Smooth muscle cell (in vitro differentiated cells): ENCODE measurements around the gene SSX3. TPM values are rescaled to one million over a fixed set of nuclear protein-coding genes. Genes with fewer than 3 reads are reported as not detected.
"Not testable (repeated sequence)": the region's sequence is repeated elsewhere in the genome, so short reads cannot be mapped to it uniquely, and the experiment has no call there.

ENCODE experiments used
- DNase-seq: peaks from one replicate; lab custom pipeline; 2025; ENCODE audit not compliant: unreplicated experiment; lab: John Stamatoyannopoulos, UW
- H2AFZ ChIP-seq: fragments of 200-600 bp; sonication (generic); 2 replicates; pipeline ENCODE4 v1.6.0; 2016; ENCODE audit warnings: antibody characterized with exemption, low read depth, mild to moderate bottlenecking
- H3F3A ChIP-seq: fragments of 200-600 bp; sonication (generic); 2 replicates; pipeline ENCODE4 v1.6.0; 2017; ENCODE audit warnings: antibody characterized with exemption, low read depth
- H3K27ac ChIP-seq: fragments of 200-600 bp; sonication (generic); 2 replicates; pipeline ENCODE4 v1.5.1; 2016; ENCODE audit warnings: low read depth, mild to moderate bottlenecking
- H3K27me3 ChIP-seq: fragments of 200-600 bp; sonication (generic); 2 replicates; pipeline ENCODE4 v1.6.1; 2016; ENCODE audit warnings: low read depth, mild to moderate bottlenecking
- H3K36me3 ChIP-seq: fragments of 200-600 bp; sonication (generic); 2 replicates; pipeline ENCODE4 v1.5.1; 2016; ENCODE audit warnings: low read depth
- H3K4me1 ChIP-seq: fragments of 200-600 bp; sonication (generic); 2 replicates; pipeline ENCODE4 v1.5.1; 2016; ENCODE audit warnings: low read depth
- H3K4me2 ChIP-seq: fragments of 200-600 bp; sonication (generic); 2 replicates; pipeline ENCODE4 v1.6.0; 2016; ENCODE audit warnings: mild to moderate bottlenecking
- H3K4me3 ChIP-seq: fragments of 200-600 bp; sonication (generic); 2 replicates; pipeline ENCODE4 v1.5.1; 2016; ENCODE audit warnings: mild to moderate bottlenecking
- H3K79me2 ChIP-seq: fragments of 200-600 bp; sonication (generic); 2 replicates; pipeline ENCODE4 v1.6.0; 2016; ENCODE audit warnings: low read depth, mild to moderate bottlenecking
- H3K9ac ChIP-seq: fragments of 200-600 bp; sonication (generic); 2 replicates; pipeline ENCODE4 v1.6.0; 2016; ENCODE audit warnings: low read depth
- H3K9me3 ChIP-seq: fragments of 200-600 bp; sonication (generic); replicated peaks from 2 replicates; pipeline ENCODE4 v1.5.1; 2016; ENCODE audit warnings: low read depth
- H4K20me1 ChIP-seq: fragments of 200-600 bp; sonication (generic); 2 replicates; pipeline ENCODE4 v1.6.0; 2016; ENCODE audit warnings: low read depth
- WGBS: methylation state at CpG from one replicate; pipeline ENCODE4 v1.1.7; 2016; ENCODE audit warnings: low lambda C conversion rate; 5-methylcytosine and 5-hydroxymethylcytosine counted together
- polyA plus RNA-seq: library from polyadenylated mRNA; unstranded; fragments of >200 nt; fragmentation: Nextera tagmentation; extraction: Ambion mirVana; gene quantifications from 2 replicates; pipeline ENCODE4 v1.2.1, GENCODE V29; 2016
- total RNA-seq: library from RNA; depleted of rRNA; stranded (reverse); fragments of >200 nt; gene quantifications from 2 replicates; pipeline ENCODE4 v1.2.3, GENCODE V29; 2014

Gene SSX3
- total RNA-seq (not detected in 2 replicates), polyA plus RNA-seq (not detected in 2 replicates)

- H3K27ac ChIP-seq, H3K4me2 ChIP-seq, H2AFZ ChIP-seq, H3F3A ChIP-seq, H4K20me1 ChIP-seq, H3K79me2 ChIP-seq, H3K4me3 ChIP-seq, H3K9me3 ChIP-seq, DNase-seq, H3K9ac ChIP-seq, H3K27me3 ChIP-seq, H3K4me1 ChIP-seq, H3K36me3 ChIP-seq: not testable (repeated sequence)
- 86% methylated on average over 19 of the region's 19 CpGs for WGBS
Observed at GRCh38 chrX:48356315-48357094, at the start of gene SSX3. Gene SSX3, minus strand, starts transcription at chrX:48356703. Its CDS starts 1,454 bp downstream, at chrX:48355249.

DNA sequence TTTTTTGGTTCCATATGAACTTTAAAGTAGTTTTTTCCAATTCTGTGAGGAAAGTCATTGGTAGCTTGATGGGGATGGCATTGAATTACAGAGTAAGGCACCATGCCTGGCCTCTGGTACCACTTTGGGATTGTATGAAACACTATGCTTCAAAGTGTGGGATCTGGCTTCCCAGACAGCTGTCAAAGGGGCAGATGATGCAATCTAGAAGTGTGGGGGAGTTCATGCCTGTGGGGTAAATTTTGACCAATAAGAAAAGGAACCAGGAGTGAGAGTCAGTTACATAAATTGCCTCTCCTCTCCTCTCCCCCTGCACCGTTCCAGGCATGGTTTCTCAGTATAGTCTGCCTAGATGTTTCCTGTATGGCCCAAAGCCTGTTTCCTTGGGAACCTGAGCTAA, 41.3 kb upstream of the SSX3 start:
- not testable (repeated sequence) for H4K20me1 ChIP-seq, H2AFZ ChIP-seq, H3K36me3 ChIP-seq, H3K79me2 ChIP-seq, H3K9ac ChIP-seq, H3K4me2 ChIP-seq, H3K27ac ChIP-seq, H3K4me3 ChIP-seq, H3F3A ChIP-seq, H3K27me3 ChIP-seq, H3K9me3 ChIP-seq, DNase-seq, H3K4me1 ChIP-seq
- 57% methylated on average over 1 of the region's 1 CpG for WGBS

DNA sequence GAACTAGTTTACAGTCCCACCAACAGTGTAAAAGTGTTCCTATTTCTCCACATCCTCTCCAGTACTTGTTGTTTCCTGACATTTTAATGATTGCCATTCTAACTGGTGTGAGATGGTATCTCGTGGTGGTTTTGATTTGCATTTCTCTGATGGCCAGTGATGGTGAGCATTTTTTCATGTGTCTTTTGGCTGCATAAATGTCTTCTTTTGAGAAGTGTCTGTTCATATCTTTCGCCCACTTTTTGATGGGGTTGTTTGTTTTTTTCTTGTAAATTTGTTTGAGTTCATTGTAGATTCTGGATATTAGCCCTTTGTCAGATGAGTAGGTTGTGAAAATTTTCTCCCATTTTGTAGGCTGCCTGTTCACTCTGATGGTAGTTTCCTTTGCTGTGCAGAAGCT, 40.4 kb upstream of the SSX3 start:
- not testable (repeated sequence) for H3F3A ChIP-seq, H4K20me1 ChIP-seq, H3K27me3 ChIP-seq, H3K27ac ChIP-seq, H3K4me2 ChIP-seq, H3K9ac ChIP-seq, H3K4me1 ChIP-seq, H3K9me3 ChIP-seq, H3K36me3 ChIP-seq, H3K79me2 ChIP-seq, H3K4me3 ChIP-seq, DNase-seq, H2AFZ ChIP-seq
- WGBS: 56% methylated on average over 2 of the region's 2 CpGs

DNA sequence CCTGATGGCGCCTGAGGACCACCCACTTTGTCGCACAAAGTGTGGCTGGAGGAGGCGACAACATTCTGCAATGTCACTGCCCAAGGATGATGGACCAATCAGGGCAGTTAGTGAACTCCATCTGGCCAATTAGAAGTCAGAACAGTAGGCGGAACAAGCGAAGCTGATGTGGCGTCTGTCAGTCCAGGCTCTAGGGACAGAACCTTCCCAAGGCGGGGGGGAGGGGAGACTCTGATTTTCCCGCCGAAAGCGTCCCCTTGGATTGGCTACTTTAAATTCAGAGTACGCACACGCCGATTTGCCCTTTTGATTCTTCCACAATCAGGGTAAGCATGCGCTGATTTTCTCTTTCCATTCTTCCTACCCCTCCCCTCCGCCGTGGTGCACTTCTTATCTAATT, 26.7 kb upstream of the SSX3 start, which contains the start of gene SSX4:
Gene SSX4 (plus strand): TSS at position 301 of the 400 bp plus-strand sequence. CDS start 515 bp downstream, outside the sequence.
- H3F3A ChIP-seq, H3K9ac ChIP-seq, H3K27ac ChIP-seq, H3K27me3 ChIP-seq, H3K4me3 ChIP-seq, H3K4me2 ChIP-seq, H3K36me3 ChIP-seq, H3K4me1 ChIP-seq, DNase-seq, H2AFZ ChIP-seq, H4K20me1 ChIP-seq, H3K9me3 ChIP-seq, H3K79me2 ChIP-seq: not testable (repeated sequence)
- no CpG with 5 or more reads among the region's 16 CpGs for WGBS

DNA sequence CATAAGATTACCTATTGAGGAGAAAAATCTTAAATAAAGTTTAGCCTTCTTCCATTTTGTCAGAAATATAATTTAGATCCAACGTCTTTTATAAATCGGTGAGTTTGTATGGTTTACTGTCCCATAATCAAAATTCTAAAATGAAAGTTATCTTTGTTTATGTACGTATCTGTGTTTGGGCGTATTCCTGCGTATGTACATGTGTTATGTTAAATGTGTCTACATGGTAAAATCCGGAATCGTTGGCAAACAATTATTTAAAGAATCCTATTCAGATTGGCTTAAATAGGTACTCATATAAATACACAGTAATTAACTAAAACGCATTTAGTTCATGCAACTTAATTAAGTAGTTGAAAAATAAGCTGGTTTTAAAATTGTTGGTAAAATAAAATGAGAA, 13.9 kb upstream of the SSX3 start:
- H3K4me3 ChIP-seq, H3K9me3 ChIP-seq, DNase-seq, H3K4me2 ChIP-seq, H3K27ac ChIP-seq, H3K79me2 ChIP-seq, H3K9ac ChIP-seq, H3K27me3 ChIP-seq, H3K4me1 ChIP-seq, H4K20me1 ChIP-seq, H2AFZ ChIP-seq, H3K36me3 ChIP-seq, H3F3A ChIP-seq: not testable (repeated sequence)
- no CpG with 5 or more reads among the region's 8 CpGs for WGBS

- WGBS: no CpG with 5 or more reads among the region's 12 CpGs
- H2AFZ ChIP-seq, DNase-seq, H3K36me3 ChIP-seq, H3K4me1 ChIP-seq, H3K4me3 ChIP-seq, H3F3A ChIP-seq, H3K79me2 ChIP-seq, H3K4me2 ChIP-seq, H3K9ac ChIP-seq, H3K27me3 ChIP-seq, H3K9me3 ChIP-seq, H4K20me1 ChIP-seq, H3K27ac ChIP-seq: not testable (repeated sequence)
Observed at GRCh38 chrX:48367717-48368408, 11.4 kb upstream of the SSX3 start.

- H3K79me2 ChIP-seq: not testable (repeated sequence)
Observed at GRCh38 chrX:48359281-48359680, 2.8 kb upstream of the SSX3 start.

More at GRCh38 chrX:48359281-48359680, 2.8 kb upstream of the SSX3 start:
- not testable (repeated sequence) for H3K4me1 ChIP-seq, H3K27me3 ChIP-seq, H3K27ac ChIP-seq, H3K9ac ChIP-seq, H2AFZ ChIP-seq, H3K9me3 ChIP-seq, H3K36me3 ChIP-seq, H3F3A ChIP-seq, H4K20me1 ChIP-seq, H3K4me2 ChIP-seq, H3K4me3 ChIP-seq, DNase-seq
- 92% methylated on average over 6 of the region's 6 CpGs for WGBS
